ENCODE data around the gene OR10AD1.
"Not testable (repeated sequence)": the region's sequence is repeated elsewhere in the genome, so short reads cannot be mapped to it uniquely, and the experiment has no call there.

OR10AD1 gene

DNA sequence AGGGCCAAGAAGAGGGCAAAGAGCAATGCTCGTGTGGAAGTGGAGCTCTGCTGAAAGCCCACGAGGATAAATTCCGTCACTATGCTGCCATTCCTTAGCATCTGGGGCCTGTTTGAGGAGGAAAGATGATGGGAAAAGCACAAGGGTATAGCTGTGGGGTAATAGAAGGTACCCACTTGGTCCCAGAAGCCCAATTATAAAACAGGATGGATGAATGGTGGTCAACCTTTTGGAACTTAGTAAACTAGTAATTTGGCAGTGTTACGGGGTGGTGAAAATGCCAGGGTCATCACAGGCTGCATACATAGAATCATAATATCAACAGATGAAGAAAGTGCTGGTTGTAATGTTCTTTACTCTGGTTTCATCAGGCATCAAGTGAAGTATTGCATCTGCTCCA lies at the start of gene OR10AD1:
Gene OR10AD1 (minus strand): TSS at position 101 of the 400 bp plus-strand sequence. CDS start 0 bp downstream, at position 101.
- no peak for DNase-seq

DNA sequence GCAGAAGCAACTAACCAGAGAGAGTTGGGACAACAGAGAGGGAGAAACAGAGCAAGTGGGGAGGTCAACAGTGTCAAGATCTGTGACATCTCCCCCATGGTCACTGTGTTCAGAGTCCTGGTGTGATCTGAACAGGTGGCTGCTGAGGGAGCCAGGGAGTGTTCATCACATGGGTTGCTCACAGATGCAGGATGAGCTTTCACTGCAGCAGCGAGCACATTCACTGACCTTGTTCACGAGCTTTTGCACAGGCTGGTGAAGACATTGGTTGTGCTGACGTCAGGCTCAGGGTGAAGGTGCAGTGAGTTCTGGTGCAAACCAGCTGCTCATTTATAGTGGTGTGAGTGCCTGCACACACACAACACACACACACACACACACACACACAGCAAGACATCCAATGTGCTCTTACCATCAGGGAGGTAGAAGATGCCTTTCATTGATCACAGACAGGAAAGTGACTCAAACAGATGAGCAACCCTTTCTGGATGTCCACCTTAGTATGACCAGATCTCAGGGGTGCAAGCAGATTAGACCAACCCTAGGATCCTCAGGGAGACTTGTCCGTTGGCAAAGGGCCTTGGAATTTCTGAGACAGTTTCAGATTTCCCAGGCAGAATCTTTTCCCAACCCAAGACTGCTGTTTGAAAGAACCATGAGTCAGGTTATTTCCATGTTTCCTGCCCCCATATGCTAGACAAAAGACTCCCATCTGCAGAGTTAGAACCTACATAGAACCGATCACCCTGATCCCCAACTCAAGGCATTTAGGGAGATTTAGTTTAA lies 44.3 kb upstream of the OR10AD1 start:
- DNase-seq = no peak

DNA sequence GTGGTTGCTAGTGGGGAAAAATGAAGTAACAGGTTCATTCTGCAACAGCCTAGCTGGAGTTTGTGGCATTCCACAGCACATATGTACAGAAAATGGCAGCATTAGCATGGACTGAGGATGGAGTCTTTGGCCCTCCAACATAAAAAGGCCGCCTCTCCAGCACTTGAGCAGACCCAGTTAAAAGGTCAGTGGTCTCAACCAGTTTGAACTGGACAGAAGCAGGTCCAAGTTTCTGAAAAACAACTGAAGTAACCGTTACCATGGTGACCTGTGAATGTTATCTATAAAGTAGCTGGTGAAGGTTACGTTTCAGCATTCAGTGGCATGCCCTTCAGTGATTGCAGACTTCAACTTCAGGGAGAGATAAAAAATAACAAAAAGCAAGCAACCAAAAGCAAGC lies 34.1 kb upstream of the OR10AD1 start:
- DNase-seq = no peak

DNA sequence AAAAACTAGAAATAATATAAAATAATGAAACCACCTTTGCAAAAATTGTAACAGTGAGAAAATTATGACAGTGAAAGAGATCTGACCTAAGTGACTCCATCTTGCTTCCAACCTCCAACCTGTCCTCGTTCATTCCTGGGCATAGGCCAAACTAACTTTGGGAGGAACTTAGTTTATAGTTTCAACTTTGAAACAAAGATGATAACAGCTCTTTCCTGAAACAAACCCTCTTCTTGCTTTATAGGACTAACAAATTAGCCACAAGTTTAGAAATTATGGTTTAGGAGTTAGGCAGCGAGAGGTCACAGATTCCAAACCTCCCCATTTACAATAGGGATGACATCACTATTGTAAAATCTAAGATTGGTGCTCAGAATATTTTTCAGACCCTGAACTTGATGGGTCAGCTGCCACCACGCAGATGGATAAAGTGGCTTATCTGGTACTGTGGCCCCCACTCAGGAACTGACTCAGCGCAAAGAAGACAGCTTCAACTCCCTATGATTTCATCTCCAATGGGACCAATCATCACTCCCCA lies 32.8 kb upstream of the OR10AD1 start:
- DNase-seq = no peak

- not testable (repeated sequence) for DNase-seq
These were observed 28.3 kb upstream of the OR10AD1 start for GRCh38 chr12:48231169-48231958.

DNA sequence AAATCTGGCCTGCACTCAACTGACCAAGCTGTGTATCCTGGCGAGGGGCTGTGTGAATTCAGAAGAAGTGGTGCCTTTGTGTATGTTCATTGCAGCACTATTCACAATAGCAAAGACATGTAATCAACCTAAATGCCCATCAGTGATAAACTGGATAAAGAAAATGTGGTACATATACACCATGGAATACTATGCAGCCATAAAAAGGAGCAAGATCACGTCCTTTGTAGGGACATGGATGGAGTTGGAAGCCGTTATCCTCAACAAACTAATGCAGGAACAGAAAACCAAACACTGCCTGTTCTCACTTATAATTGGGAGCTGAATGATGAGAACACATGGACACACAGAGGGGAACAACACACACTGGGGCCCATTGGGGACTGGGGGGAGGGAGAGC lies 21.4 kb upstream of the OR10AD1 start:
- not testable (repeated sequence) for DNase-seq

GRCh38 chr12:48221645-48222044 lies 18.6 kb upstream of the OR10AD1 start:
- no peak for DNase-seq

DNA sequence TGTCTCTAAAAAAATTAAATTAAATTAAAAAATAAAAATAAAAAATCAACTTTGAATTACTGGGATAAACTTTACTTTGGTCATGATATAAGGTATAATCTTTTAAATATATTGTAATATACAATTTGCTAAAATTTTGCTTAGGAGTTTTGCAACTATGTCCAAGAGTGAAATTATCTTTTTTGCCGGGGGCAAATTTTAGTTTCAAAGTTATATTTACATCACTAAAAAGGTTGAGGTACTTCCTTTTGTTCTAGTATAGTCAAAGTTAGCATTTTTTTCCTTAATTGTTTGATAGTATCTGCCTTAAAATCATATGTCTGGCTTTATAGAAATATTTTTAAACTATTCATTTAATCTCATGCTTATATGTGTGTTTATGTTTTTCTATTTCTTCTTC lies 17.6 kb upstream of the OR10AD1 start:
- DNase-seq = no peak

GRCh38 chr12:48219631-48220030 lies 16.5 kb upstream of the OR10AD1 start:
- no peak for DNase-seq

GRCh38 chr12:48216785-48217184 lies 13.7 kb upstream of the OR10AD1 start:
- no peak for DNase-seq

- DNase-seq = not testable (repeated sequence)
These were observed 6.4 kb upstream of the OR10AD1 start for GRCh38 chr12:48209495-48209894.

GRCh38 chr12:48202766-48203165 lies 326 bp downstream of the OR10AD1 start:
- no peak for DNase-seq

DNA sequence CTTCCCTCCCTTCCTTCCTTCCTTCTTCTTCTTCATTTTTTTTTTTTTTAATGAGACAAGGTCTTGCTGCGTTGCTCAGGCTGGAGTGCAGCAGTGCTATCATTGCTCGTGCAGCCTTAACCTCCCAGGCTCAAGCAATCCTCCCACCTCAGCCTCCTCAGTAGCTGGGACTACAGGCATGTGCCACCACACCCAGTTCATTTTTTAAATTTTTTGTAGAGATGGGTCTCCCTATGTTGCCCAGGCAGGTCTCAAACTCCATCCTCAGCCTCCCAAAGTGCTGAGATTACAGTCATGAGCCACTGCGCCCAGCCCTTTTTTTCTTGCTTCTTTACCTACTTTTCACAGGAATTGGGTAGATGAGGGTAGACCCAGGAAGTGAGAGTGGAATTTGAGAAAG lies 1.6 kb downstream of the OR10AD1 start:
- no peak for DNase-seq

- DNase-seq = no peak
These were observed 2.0 kb downstream of the OR10AD1 start for GRCh38 chr12:48201091-48201490.

- DNase-seq = no peak
These were observed 3.3 kb downstream of the OR10AD1 start for GRCh38 chr12:48199774-48200221.

GRCh38 chr12:48198985-48199384 lies 4.1 kb downstream of the OR10AD1 start:
- no peak for DNase-seq

- DNase-seq = peak; percentile 63
These were observed 4.5 kb downstream of the OR10AD1 start for GRCh38 chr12:48198672-48198971.

GRCh38 chr12:48197971-48198671 lies 5.0 kb downstream of the OR10AD1 start:
- peak; percentile 95 for DNase-seq

- DNase-seq = no peak
These were observed 5.5 kb downstream of the OR10AD1 start for GRCh38 chr12:48197549-48197970.

- no peak for DNase-seq
These were observed 8.3 kb downstream of the OR10AD1 start for GRCh38 chr12:48194799-48195201.

DNA sequence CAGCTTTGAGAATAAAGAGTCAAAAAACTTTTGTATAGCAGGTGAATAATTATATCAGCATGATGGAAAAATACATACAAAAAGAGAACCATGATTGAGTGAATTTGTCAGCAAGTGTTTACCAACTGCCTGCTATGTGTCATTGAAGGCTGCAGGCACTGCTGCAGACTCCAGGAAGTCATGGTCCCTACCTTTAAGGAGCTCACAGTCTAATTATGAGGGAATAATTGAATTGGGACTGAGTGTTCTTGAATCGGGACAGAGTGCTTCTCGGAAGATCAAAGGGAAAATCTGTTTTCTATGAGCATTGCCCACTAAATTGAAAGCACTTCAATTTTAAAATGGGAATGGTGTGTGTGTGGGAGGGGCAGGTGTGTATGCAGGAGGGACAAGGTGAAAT lies 9.5 kb downstream of the OR10AD1 start:
- DNase-seq = no peak

DNA sequence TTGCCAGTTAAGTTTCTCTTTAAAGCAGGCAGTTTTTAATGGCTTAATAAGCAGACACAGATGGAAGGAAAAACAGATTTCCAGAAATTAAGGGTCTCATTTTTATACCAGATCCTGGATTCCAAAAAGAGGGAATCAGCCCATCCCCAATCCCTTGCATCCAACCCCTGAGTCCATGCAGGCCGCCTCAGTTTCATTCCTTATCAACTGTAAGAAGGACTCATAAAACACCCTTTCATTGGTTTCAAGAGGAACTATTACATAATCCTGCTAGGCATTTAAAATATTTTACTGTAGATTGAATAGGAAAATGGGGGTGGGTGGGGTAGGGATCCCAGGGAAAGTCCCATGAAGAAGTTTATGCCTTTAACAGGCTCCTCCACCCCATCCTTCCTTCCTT lies 10.2 kb downstream of the OR10AD1 start:
- DNase-seq = no peak

- no peak for DNase-seq
These were observed 12.0 kb downstream of the OR10AD1 start for GRCh38 chr12:48191096-48191495.
